ENCODE measurements around the gene DENND5A. TPM values are rescaled to one million over a fixed set of nuclear protein-coding genes. Genes with fewer than 3 reads are reported as not detected.

DENND5A gene
- total RNA-seq, 2 donors from 2014 or later: 7.0 to 24.8 TPM

DNA sequence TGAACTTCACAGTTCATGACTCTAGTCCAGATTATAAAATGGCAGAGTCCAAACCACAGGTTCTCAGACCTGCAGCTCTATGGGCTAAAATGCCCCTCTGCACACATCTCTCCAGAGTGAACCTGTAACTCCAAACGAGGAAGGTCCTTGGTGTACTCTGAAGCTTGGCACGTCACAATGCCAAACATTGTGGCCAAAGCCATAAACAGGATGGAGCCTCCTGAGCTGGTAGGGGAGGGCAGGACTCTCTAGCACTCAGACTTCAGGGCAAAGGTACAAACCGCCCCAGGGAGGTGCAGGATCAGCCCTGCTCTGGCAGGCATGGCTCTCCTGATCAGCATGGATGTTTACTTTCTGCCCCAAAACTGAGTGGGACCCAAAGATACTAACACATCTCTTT lies 176.1 kb downstream of the DENND5A start:
- peak; percentile 84 for DNase-seq
- intact Hi-C loops (cut with DNase I): no loop called here
- H3K9ac ChIP-seq (ENCODE audit: low read depth in 2 of 2, low read length in 2 of 2): no peak overlapping the region
- peaks cover 8% of the 10 kb centered on the region for H3K4me1 ChIP-seq
- no peaks in the 10 kb centered on the region for H3K36me3 ChIP-seq
- H3K27me3 ChIP-seq: no peaks in the 10 kb centered on the region
- no peak overlapping the region for H3K27ac ChIP-seq
- H3K4me3 ChIP-seq: no peak overlapping the region
- TF ChIP-seq, protein P1, sequence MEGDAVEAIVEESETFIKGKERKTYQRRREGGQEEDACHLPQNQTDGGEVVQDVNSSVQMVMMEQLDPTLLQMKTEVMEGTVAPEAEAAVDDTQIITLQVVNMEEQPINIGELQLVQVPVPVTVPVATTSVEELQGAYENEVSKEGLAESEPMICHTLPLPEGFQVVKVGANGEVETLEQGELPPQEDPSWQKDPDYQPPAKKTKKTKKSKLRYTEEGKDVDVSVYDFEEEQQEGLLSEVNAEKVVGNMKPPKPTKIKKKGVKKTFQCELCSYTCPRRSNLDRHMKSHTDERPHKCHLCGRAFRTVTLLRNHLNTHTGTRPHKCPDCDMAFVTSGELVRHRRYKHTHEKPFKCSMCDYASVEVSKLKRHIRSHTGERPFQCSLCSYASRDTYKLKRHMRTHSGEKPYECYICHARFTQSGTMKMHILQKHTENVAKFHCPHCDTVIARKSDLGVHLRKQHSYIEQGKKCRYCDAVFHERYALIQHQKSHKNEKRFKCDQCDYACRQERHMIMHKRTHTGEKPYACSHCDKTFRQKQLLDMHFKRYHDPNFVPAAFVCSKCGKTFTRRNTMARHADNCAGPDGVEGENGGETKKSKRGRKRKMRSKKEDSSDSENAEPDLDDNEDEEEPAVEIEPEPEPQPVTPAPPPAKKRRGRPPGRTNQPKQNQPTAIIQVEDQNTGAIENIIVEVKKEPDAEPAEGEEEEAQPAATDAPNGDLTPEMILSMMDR (IDR thresholded peaks at IDR 0.05): no peak
- H3K9me3 ChIP-seq: no peaks in the 10 kb centered on the region

Small RNA genes within 50 kb of the gene (microRNA-seq; reads per million reads assigned to microRNA genes)
- not detected for gene MIR5691

Other genes starting within 250 kb of the DENND5A start
- 1 to 10 TPM; 2.5 to 7.5 TPM for gene SCUBE2, start 173.8 kb downstream of the DENND5A start, total RNA-seq
- 10 to 100 TPM; 41.7 to 64.5 TPM for gene TMEM41B, start 49.2 kb upstream of the DENND5A start, total RNA-seq
- gene IPO7, start 119.3 kb upstream of the DENND5A start, total RNA-seq: 100 to 1,000 TPM in 1 of 2 donors, 10 to 100 TPM in 1; 80.8 to 103 TPM
- gene ZNF143, start 195.7 kb upstream of the DENND5A start, total RNA-seq: 10 to 100 TPM; 18.0 to 22.2 TPM